ENCODE data around the gene TANC1.

DNA sequence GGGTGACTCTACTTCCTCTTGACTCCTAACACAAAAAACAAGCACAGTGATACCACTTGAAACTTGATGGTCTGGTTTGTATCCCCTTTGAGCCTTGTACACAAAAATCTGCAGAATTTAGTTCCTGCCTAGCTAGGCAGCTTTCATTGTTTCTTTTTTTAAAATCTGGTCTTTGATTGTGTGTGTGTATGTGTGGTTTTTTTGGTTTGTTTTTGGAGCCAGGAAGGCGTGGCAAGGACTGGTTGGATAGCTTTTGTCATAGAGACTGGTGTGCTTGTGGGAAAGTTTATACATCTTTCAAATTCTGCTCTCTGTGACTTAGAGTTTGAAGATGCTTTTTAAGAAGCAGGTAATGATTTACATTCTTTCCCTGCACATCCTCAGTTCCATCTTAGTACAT, 127.4 kb downstream of the TANC1 start:
- TF ChIP-seq, protein P1, sequence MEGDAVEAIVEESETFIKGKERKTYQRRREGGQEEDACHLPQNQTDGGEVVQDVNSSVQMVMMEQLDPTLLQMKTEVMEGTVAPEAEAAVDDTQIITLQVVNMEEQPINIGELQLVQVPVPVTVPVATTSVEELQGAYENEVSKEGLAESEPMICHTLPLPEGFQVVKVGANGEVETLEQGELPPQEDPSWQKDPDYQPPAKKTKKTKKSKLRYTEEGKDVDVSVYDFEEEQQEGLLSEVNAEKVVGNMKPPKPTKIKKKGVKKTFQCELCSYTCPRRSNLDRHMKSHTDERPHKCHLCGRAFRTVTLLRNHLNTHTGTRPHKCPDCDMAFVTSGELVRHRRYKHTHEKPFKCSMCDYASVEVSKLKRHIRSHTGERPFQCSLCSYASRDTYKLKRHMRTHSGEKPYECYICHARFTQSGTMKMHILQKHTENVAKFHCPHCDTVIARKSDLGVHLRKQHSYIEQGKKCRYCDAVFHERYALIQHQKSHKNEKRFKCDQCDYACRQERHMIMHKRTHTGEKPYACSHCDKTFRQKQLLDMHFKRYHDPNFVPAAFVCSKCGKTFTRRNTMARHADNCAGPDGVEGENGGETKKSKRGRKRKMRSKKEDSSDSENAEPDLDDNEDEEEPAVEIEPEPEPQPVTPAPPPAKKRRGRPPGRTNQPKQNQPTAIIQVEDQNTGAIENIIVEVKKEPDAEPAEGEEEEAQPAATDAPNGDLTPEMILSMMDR (conservative IDR thresholded peaks at IDR 0.05; ENCODE audit: low read depth in 2 of 2), result no peak
- TF ChIP-seq EZH2 (IDR thresholded peaks at IDR 0.05; ENCODE audit: low read depth, unreplicated experiment) (no peak), EZH2phosphoT487 (IDR thresholded peaks at IDR 0.05; ENCODE audit: unreplicated experiment) (no peak), JUNB (IDR thresholded peaks at IDR 0.05; ENCODE audit: unreplicated experiment) (no peak), REST (IDR thresholded peaks at IDR 0.05; ENCODE audit: unreplicated experiment) (no peak), CREB1 (CRISPR knock-in tag; IDR thresholded peaks at IDR 0.05; ENCODE audit: low read depth) (no peak), ETS1 (IDR thresholded peaks at IDR 0.05) (no peak)
